Erythroblast (primary cell): ENCODE results near the gene SPDYE4.

Experiments used
- GATA1 ChIP-seq: IDR thresholded peaks from 2 replicates; pipeline ENCODE4 v1.6.1; 2011; ENCODE audit warnings: low read depth, mild to moderate bottlenecking, control low read depth, low read length, moderate library complexity
- POLR2A ChIP-seq: IDR thresholded peaks from 2 replicates; pipeline ENCODE4 v1.6.1; 2011; ENCODE audit warnings: mild to moderate bottlenecking, low read length

GRCh38 chr17:8720596-8720995 is 37.8 kb downstream of the SPDYE4 start:
- TF ChIP-seq POLR2A (no peak), GATA1 (no peak)
